HG02884 (cell line): ENCODE measurements around the gene NUDT3.
"Not testable (repeated sequence)": the region's sequence is repeated elsewhere in the genome, so short reads cannot be mapped to it uniquely, and the experiment has no call there.

ENCODE experiments used
- ATAC-seq: cut with Tn5 transposase; IDR thresholded peaks from one replicate; pipeline ENCODE4 v1.9.1; 2021; ENCODE audit warnings: mild to moderate bottlenecking, moderate library complexity; ENCODE audit not compliant: unreplicated experiment

NUDT3 gene

DNA sequence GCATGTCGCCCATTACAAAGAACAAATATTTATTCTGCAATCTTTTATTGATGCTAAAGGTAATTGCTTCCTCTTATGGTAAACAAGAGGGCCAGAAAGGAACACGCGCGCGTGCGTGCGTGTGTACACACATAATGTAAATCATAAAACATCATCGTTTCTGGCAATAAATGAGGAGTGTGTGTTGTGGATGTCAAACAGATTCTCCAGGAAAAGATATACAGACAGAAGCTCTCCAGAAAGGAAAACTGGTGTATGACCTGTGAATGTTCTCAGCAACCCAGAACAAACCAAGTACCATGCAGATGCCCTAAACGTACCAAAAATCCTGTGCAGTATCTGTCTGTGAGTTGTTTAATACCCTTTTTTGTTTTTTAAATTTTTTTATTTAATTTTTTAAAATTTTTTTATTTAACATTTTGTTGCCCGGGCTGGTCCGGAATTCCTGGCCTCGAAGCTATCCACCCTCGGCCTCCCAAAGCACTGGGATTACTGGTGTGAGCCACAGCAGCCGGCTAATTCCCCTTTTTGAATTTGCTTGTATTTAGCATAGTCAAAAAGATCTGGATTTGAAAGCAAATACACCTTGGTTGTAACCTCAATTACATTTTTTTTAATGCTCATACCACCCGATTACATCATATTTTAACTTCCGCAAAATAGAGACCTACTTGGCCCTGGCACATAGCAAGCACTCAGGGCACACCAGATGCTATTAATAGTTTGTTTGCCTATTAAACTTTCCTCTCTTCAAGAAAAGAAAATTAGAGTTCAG, 909 bp upstream of the NUDT3 start:
- no peak for ATAC-seq

DNA sequence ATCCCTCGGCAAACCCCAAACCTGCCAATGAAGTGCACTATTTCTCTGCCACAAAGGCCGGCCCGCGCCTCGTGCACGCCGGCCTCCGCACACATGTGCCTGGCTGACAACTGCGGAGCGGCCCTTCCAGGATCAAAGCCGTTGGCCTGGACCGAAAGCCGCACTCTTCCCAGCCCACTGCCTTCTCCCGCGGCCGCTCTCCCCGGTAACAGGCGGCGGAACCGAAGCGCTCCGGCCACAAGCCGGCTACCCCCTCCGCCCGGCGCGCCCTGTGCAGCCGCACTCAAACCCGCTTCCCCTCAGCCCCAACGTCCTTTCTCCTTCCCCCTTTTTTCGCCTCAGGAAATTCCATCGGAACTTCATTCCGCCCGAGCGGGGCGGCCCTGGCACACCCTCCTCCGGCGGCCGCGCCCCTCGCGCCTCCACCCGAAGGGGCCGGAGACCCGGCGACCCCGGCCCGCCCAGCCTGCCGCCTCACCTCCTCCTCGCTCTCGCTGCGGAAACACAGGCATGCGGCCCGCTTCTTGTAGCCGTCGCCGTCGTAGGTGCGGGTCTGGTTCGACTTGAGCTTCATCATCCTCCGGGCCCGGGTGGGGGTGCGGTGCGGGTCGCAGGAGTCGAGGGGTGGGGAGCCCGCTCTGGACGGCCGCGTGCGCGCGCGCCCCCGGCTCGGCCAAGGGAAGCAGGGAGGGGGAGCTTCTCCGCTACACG, 528 bp downstream of the NUDT3 start:
- peak; percentile 42 for ATAC-seq

DNA sequence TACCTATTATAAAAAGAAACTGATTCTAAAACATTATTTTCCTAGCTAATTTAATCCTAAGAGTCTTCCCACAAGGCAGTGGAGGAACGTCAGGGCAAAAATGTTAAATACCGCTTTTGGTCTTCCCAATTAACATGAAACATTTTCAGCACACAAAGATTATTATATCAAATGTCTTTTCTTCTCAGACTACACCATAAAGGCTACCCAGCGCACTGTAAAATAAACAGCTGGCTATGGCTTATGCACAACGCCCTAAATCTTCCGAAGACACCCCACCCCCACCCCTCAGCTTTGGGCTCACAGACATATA, 1.0 kb downstream of the NUDT3 start:
- ATAC-seq: peak; percentile 14

DNA sequence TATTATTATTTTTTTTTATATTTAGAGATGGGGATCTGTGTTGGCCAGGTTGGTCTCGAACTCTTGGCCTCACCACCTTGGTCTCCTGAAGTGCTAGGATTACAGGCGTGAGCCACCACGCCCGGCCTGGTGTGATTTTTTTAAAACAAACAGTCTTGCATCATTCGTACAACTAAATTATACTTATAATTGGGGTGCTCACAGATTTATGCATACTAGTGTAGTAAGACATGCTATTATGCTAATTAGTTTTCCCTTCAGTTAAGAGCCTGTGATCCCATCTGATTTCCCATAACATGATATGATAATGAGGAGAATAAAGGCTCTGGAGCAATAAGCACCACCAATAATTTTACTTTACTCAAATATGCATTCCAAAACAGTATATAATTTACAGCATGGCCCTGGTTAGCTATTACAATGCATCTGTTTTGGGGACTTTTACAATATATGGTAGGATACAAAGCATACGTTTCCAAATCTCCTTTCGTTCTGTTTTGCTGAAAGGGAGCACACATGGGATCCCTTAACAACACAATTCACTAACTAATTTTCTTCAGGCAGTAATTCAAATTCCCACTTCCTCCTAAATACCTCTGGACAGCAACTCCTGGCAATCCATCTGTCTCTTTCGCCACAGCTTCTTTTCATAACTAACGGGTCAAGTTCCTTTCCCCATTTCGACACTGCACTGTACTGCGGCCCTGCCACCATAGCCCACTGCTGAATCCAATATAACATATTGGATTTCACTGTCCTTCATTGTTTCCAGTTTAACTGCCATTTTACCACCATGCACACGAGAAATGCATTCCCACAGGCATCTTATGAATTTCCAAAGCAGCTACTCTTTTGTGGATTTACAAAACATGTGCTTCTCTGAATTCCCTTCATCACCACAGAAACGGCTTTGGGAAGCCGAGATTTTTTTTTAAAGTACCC, 1.7 kb downstream of the NUDT3 start:
- ATAC-seq: no peak

DNA sequence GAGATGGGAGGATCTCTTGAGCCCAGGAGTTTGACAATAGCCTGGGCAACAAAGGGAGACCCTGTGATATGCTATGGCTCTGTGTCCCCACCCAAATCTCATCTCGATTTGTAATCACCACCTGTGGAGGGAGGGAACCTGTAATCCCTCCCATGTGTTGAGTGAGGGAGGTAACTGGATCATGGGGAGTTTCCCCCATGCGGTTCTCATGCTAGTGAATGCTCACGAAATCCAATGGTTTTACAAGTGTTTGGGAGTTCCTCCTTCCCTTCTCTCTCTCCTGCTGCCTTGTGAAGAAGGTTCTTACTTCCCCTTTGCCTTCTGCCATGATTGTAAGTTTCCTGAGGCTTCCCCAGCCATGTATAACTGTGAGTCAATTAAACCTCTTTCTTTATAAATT, 3.4 kb downstream of the NUDT3 start:
- ATAC-seq: no peak

DNA sequence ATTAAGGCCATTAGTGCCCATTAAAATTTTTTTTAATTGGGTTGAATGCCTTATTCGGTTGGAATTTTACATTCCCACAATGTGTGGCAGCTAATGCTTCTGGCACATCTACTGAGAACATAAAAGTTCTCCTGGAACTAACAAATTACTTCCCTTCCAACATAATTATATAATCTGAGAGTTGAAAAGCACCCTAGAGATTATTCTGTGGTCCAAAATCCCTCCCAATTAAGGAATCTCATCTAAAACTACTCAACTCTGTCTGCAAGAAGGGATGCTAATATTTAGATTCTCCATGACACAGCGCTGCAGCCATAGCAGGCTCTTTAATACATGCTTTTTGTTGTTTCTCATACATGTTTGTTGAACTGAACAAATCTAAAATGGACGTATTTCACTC, 4.0 kb downstream of the NUDT3 start:
- no peak for ATAC-seq

DNA sequence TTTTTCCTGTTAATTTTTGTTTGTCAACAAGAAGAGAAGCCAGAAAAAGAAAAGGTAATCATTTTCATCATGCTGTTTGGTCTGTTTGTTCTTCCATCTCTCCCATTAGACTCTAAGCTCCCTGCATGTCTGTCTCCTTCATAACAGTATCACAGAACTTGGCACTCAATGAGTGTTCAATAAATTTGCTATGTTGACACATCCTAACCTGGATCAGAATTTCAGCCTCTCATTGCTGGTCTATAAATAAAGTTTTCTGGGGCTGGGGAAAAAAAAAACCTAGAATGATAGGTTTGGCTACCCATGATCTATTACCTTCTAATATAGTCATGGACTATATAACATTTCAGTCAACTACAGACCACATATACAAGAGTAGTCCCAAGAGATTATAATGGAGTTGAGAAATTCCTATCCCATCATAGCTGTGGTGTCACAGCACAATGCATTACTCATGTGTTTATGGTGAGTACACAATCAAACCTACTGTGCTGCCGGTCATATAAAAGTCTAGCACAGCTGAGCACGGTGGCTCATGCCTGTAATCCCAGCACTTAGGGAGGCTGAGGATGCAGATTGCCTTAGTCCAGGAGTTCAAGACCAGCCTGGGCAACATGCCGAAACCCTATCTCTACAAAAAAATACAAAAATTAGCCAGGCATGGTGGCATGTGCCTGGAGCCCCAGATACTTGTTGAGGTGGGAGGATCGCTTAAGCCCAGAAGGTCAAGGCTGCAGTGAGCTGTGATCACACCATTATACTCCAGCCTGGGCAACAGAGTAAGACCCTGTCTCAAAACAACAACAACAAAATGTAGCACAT, 5.9 kb downstream of the NUDT3 start:
- ATAC-seq: no peak

DNA sequence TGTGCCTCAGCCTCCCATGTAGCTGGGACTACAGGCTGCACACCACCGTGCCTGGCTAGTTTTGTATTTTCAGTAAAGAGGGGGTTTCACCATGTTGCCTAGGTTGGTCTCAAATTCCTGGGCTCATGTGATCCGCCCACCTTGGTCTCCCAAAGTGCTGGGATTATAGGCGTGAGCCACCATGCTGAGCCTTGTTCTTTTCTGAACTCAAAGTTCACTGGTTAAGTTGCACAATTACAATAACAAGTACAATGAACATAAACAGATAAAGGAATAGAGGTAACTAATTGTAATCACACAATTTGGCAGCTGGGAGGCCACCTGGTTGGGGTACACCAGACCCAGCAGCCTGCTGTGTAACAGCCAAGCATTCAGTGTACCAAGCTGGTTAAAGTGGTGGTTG, 6.7 kb downstream of the NUDT3 start:
- no peak for ATAC-seq

DNA sequence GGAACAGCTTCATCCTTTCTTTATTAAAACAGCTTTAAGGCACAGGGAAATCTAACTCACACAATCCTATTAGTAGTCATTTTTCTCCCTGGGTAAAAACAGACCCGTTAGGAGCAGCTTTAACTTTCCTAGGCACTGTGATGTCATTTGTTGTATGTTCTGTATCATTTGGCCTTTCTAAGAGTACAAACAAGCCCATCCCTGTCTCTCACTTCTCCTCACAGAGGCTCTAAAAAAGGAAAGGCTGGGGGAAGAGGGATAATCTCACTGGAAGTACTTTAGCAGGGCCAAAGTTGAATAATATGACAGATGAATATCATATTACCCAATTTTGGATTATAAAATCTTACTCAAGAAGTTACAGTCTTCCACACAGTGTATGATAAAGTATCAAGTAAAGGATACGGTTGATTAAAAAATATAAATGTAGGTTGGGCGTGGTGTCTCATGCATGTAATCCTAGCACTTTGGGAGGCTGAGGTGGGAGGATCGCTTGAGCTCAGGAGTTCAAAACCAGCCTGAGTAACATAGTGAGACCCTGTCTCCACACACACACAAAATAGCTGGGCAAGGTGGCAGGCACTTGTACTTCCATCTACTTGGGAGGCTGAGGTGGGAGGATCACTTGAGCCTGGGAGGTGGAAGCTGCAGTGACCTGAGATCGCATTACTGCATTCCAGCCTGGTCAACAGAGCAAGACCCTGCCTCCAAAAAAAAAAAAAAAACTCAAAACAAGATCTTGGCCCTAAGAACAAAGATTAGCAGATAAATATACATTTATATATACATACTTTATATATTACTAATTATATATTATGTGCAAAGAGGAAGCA, 7.9 kb downstream of the NUDT3 start:
- ATAC-seq: no peak

DNA sequence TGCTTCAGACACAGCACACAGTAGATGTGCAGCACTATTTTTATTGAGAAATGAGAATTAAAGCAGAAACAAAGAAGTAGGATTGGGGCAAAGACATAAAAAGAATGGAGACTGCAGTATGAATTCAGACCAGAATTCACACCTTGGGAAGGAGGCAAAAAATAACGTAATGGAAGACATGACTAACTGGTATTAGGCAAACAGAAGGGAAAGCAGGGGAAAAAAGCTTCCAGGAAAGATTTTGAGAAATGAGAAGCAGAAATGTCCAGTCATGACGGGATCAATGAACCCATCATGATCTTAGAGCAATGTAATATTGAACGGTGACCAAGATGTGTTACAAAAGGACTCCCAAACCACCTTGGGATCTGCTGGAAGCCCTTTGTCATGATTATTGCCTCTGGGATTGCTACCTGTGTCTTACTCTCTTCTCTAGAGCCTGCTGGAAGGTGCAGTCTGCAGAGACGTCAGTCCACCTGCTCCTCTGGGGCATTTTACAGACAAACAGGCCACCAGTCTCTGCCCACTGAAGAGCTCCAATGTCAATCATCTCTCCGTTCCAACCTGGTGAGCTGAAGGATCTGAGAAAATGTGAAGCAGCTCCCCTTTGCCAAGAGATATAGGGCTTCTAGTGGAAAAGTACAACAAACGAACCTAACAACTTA, 8.7 kb downstream of the NUDT3 start:
- no peak for ATAC-seq

DNA sequence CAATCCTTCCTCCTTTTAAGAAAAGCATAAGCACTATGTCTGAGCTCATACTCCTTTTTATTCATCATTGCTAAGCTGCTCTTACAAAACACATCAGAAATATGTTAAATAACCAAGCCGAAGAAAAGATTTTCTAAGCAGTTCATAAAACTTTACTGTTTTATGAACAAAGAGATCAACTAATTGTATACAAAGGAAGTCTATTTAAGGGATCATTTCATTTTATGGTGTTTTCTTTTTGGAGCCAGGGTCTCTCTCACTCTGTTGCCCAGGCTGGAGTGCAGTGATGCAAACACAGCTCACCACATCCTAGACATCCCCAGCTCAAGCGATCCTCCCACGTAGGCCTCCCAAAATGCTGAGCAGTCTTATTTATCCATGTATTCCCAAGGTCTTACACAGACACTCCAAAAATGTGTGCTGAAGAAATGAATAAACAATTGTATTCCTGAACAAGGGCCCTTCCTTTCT, 9.3 kb downstream of the NUDT3 start:
- ATAC-seq: no peak

DNA sequence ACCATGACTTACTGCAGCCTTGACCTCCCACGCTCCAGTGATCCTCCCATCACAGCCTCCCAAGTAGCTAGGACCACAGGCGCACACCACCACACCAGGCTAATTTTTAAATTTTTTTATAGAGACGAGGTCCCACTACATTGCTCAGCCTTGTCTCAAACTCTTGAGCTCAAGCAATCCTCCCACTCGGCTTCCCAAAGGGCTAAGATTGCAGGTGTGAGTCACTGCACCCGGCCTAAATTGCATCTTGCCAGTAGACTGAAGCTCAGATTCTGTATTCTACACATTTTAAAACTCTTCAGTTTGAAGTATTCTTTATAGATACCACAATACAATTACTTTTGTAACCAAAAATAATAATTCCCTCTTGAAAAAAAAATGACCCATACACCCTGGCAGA, 11.4 kb downstream of the NUDT3 start:
- no peak for ATAC-seq

DNA sequence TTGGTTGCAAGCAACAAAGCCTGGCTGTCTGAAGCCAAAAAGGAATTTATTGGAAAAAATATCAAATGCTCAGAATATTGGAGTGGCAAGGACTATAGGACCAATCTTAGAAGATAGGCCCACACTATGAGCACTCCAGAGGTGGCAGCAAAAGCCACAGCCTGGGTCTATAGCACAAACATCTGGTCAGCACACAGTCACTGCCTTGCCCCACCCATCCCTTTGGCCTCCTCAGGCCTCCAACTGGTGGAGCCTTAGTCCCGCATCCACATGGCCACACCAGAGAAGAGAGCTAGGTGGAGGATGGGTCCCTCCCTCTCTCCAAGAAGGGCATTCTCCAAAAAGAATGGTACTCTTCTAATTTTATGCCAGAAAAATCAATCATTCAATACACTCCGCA, 14.0 kb downstream of the NUDT3 start:
- no peak for ATAC-seq

DNA sequence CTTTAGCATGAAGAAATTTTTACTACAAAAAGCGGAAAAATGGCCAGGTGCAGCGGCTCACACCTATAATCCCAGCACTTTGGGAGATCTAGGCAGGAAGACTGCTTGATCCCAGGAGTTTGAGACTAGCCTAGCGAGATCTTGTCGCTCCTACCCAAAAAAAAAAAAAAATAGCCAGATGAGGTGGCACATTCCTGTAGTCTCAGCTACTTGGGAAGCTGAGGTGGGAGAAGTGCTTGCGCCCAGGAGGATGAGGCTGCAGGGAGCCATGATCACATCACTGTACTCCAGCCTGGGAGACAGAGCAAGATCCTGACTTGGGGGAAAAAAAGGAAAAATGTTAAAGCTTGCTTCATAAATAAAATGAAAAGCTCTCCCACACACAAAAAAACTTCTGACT, 14.5 kb downstream of the NUDT3 start:
- ATAC-seq: no peak

DNA sequence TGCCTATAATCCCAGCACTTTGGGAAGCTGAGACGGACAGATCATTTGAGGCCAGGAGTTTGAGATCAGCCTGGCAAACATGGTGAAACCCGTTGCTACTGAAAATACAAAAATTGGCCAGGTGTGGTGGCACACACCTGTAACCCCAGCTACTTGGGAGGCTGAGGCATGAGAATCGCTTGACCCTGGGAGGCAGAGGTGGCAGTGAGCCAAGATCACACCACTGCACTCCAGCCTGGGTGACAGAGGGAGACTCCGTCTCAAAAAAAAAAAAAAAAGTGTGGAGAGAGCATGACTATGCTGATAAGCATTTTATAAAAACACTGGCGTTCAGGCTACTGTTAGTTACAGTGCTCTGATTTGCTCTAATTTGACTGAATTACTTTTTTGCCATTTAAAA, 14.9 kb downstream of the NUDT3 start:
- ATAC-seq: not testable (repeated sequence)

DNA sequence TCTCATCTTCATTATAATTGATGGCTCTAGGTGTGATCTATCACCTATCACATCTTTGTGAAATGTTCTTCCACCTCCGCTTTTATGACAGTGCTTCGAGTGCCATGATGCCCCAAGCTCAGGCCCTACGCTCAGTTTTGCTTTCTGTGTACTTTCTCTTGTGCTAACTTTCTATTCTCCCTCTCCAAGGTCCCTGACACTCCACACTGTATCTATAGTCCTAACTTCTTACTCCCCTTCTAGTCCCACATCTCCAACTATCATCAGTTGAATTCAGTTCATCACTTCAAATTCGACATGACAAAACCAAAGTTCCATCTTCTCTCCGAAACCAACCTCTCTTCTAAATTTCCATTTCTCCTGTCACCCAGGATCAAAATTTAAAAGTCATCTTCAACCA, 16.6 kb downstream of the NUDT3 start:
- no peak for ATAC-seq

DNA sequence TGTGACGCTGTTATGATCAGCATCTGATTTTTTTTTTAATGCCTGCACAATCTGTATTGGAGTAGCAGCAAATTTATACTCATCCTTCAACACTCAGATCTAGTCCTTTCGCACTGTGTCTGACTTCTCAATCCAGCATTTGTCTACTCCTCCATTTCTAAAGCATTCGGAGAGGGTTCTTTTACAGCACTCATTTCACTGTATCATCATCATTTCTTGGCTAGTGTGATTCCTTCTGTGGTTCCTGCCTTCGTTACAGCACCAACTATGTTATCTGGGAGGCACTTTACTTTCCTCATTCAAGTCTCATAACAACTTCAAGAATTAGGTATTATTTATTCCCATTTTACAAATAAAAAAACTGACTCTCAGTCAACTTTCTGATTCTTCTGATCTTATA, 18.0 kb downstream of the NUDT3 start:
- ATAC-seq: no peak

DNA sequence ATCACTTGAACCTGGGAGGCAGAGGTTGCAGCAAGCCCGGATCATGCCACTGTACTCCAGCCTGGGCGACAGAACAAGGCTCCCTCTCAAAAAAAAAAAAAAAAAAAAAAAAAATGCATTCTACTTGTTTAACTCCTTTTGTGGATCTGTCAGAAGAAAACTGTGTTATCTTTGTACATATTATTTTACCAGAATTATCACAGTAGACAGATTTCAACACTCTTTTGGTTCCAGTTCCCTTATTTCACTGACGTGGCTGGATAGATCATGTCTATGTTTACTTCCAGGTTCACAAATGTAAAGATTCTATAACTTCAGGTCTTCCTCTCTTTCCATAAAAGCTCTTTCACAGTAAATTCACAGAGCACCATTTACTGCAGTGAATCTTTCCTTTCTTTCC, 18.4 kb downstream of the NUDT3 start:
- no peak for ATAC-seq

DNA sequence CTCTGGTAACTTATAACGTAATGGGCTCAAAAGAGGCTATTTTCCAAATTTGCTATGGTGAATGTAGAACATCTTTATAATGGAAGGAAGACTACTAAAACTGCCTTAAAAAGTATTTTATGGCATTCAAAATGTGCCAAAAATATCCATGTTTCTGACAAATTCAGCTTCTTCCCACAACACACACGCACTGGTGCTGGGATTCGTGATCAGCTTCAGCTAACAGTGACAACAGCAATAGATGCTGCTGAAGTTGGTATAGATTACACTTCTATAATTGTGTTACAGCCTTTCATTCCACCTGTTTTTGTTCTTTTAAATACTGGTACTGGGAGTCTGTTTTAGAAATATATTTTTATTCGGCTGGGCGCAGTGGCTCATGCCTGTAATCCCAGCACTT, 19.0 kb downstream of the NUDT3 start:
- no peak for ATAC-seq
